ENCODE results near the gene FRMD7. TPM values are rescaled to one million over a fixed set of nuclear protein-coding genes. Genes with fewer than 3 reads are reported as not detected.

The FRMD7 gene
- total RNA-seq = not detected in 2 replicates

GRCh38 chrX:132127743-132128142, at the start of gene FRMD7:
Gene FRMD7, minus strand, starts transcription at chrX:132128020. Its CDS starts 176 bp downstream, at chrX:132127844.

Other genes with a start within 250 kb of the FRMD7 start
- gene STK26, start 104.7 kb downstream of the FRMD7 start, total RNA-seq = 5.9 and 8.2 TPM in 2 replicates
- gene RAP2C, start 91.4 kb upstream of the FRMD7 start, total RNA-seq = 12.0 and 12.9 TPM in 2 replicates

All from bronchus fibroblast of lung (primary cell).